Measurements from ENCODE around the gene PRKD2.

- TF ChIP-seq CTCF (tag by site-specific recombination; IDR thresholded peaks at IDR 0.05) (no peak), ZNF114 (tag by site-specific recombination; IDR thresholded peaks at IDR 0.05) (no peak), ZNF473 (tag by site-specific recombination; IDR thresholded peaks at IDR 0.05) (no peak), ZNF10 (tag by site-specific recombination; IDR thresholded peaks at IDR 0.05) (no peak), ELK4 (IDR thresholded peaks at IDR 0.05; ENCODE audit: borderline replicate concordance, low read depth, low read length) (no peak), PRDM2 (tag by site-specific recombination; IDR thresholded peaks at IDR 0.05; ENCODE audit: borderline replicate concordance) (no peak), ZBTB49 (tag by site-specific recombination; IDR thresholded peaks at IDR 0.05; ENCODE audit: low read depth) (no peak), ZBTB8A (tag by site-specific recombination; IDR thresholded peaks at IDR 0.05) (no peak)
These were observed 51.8 kb downstream of the PRKD2 start for GRCh38 chr19:46665072-46665471.
